ENCODE data around the gene CUZD1. TPM values are rescaled to one million over a fixed set of nuclear protein-coding genes. Genes with fewer than 3 reads are reported as not detected.

CUZD1 gene
- total and polyA plus RNA-seq, 9 of the 15 experiments (the other 6 are each of a cell fraction or from before 2014, with no cell fraction given), result 0.51 to 1.7 (median 1.1) TPM

DNA sequence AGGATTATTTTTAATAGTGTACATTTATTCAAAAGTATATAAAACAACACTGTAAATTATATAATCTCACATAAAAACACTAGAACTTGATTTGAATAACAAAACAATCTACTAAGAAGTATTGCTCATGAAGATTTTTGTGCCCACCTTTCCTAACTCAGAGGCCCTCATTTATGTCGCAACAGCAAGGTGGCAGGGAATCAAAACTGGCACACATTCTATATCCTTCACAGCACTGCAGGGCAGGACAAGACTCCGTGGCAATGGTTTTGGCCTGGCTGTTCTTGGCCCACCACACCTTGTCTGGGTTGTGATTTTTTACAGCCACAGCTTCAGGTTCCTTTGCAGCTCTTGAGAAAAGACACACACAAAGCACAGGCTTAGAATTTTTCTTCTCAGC lies 3.4 kb upstream of the CUZD1 start (continued):
- TF ChIP-seq REST (IDR thresholded peaks at IDR 0.05; ENCODE audit: borderline replicate concordance) (no peak), REST (CRISPR knock-in tag; IDR thresholded peaks at IDR 0.05; ENCODE audit: low read depth) (no peak), MEIS2 (IDR thresholded peaks at IDR 0.05; ENCODE audit: partially characterized antibody) (no peak), BRD9 (IDR thresholded peaks at IDR 0.05; ENCODE audit: low read depth, partially characterized antibody) (no peak)
